Ovary (tissue), 3 donors: ENCODE results near the gene SBF2.

Experiments
- EP300 ChIP-seq: sonication (generic); formaldehyde crosslinking; IDR thresholded peaks from one replicate; pipeline ENCODE4 v1.6.1; 2017; ENCODE audit warnings: antibody characterized with exemption
- POLR2A ChIP-seq: fragments of 450-650 bp; IDR thresholded peaks from one replicate; pipeline ENCODE4 v1.6.1; 2017; ENCODE audit warnings: antibody characterized with exemption, mild to moderate bottlenecking, moderate library complexity
- TF ChIP-seq, protein P1 (sequence below), 3 donors: fragments of 450-650 bp in 2 of 3; fragments of 200-600 bp in 1 of 3; IDR thresholded peaks; one replicate each; pipeline versions ENCODE4 v1.5.1 to v1.8.0; 2016 to 2022; ENCODE audit warnings: antibody characterized with exemption in 3 of 3, mild to moderate bottlenecking in 1 of 3
- donor health status: DM: no; HTN: no; CAD: no.

DNA sequence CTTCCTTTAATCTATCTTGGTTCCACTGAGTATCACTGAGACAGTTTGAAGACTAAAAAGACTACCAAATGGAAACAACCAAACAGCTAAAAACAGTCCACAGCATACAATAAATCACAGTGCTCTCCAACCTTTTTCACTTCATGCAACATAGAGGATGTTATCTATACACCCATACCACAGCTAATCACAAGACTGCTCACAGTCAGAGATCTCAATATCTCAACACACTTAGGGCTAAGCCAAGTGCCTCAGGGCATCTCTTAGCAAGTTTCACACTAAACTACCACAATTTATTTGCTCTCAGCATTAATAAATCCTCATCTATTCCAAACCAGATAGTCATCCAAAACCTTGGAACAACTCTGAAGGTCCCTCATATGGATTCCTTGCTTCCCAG, 129.4 kb downstream of the SBF2 start:
- TF ChIP-seq, protein P1, sequence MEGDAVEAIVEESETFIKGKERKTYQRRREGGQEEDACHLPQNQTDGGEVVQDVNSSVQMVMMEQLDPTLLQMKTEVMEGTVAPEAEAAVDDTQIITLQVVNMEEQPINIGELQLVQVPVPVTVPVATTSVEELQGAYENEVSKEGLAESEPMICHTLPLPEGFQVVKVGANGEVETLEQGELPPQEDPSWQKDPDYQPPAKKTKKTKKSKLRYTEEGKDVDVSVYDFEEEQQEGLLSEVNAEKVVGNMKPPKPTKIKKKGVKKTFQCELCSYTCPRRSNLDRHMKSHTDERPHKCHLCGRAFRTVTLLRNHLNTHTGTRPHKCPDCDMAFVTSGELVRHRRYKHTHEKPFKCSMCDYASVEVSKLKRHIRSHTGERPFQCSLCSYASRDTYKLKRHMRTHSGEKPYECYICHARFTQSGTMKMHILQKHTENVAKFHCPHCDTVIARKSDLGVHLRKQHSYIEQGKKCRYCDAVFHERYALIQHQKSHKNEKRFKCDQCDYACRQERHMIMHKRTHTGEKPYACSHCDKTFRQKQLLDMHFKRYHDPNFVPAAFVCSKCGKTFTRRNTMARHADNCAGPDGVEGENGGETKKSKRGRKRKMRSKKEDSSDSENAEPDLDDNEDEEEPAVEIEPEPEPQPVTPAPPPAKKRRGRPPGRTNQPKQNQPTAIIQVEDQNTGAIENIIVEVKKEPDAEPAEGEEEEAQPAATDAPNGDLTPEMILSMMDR (IDR thresholded peaks at IDR 0.05), result no peak
- no peak for TF ChIP-seq POLR2A
- TF ChIP-seq EP300, result no peak
